ENCODE measurements around the gene EPAS1.

Gene EPAS1

GRCh38 chr2:46332686-46333281 is 35.6 kb downstream of the EPAS1 start:
- no peaks in the 10 kb centered on the region for H3K9me3 Mint-ChIP-seq
- no peaks in the 10 kb centered on the region for H3K36me3 Mint-ChIP-seq (ENCODE audit: low read depth)
- TF ChIP-seq CTCF (IDR thresholded peaks at IDR 0.05; ENCODE audit: unreplicated experiment in 3 of 3): no peak
- H3K27me3 Mint-ChIP-seq (ENCODE audit: low read depth): peaks cover 15% of the 10 kb centered on the region
- peak overlapping the region; percentile 89 to 98 (median 91) for H3K27ac Mint-ChIP-seq
- H3K4me1 Mint-ChIP-seq: peaks cover 88% of the 10 kb centered on the region
- H3K4me3 Mint-ChIP-seq: peak overlapping the region in 2 of 3 experiments; percentile 36 to 49

- Mint-ChIP-seq H3K27me3 (ENCODE audit: low read depth) (peaks cover 15% of the 10 kb centered on the region), H3K9me3 (no peaks in the 10 kb centered on the region), H3K27ac (peak overlapping the region; percentile 97 to 98 (median 98)), H3K36me3 (ENCODE audit: low read depth) (no peaks in the 10 kb centered on the region), H3K4me1 (peaks cover 77% of the 10 kb centered on the region), H3K4me3 (no peak overlapping the region)
- no peak for TF ChIP-seq CTCF (IDR thresholded peaks at IDR 0.05; ENCODE audit: unreplicated experiment in 3 of 3)
These were observed 36.7 kb downstream of the EPAS1 start for GRCh38 chr2:46333912-46334311.

- Mint-ChIP-seq H3K27me3 (ENCODE audit: low read depth) (peaks cover 9% of the 10 kb centered on the region), H3K36me3 (ENCODE audit: low read depth) (no peaks in the 10 kb centered on the region), H3K27ac (peak overlapping the region; percentile 97 to 98 (median 98)), H3K4me1 (peaks cover 73% of the 10 kb centered on the region), H3K4me3 (peak overlapping the region; percentile 63 to 81 (median 77)), H3K9me3 (no peaks in the 10 kb centered on the region)
- no peak for TF ChIP-seq CTCF (IDR thresholded peaks at IDR 0.05; ENCODE audit: unreplicated experiment in 3 of 3)
These were observed 37.4 kb downstream of the EPAS1 start for GRCh38 chr2:46334389-46335271.

GRCh38 chr2:46335391-46336282 is 38.4 kb downstream of the EPAS1 start:
- TF ChIP-seq CTCF (IDR thresholded peaks at IDR 0.05; ENCODE audit: unreplicated experiment in 3 of 3): no peak
- Mint-ChIP-seq H3K36me3 (ENCODE audit: low read depth) (no peaks in the 10 kb centered on the region), H3K4me3 (peak overlapping the region; percentile 63 to 81 (median 77)), H3K4me1 (peaks cover 66% of the 10 kb centered on the region), H3K9me3 (no peaks in the 10 kb centered on the region), H3K27ac (peak overlapping the region; percentile 97 to 98 (median 98)), H3K27me3 (ENCODE audit: low read depth) (peaks cover 8% of the 10 kb centered on the region)

GRCh38 chr2:46336283-46336959 is 39.2 kb downstream of the EPAS1 start:
- TF ChIP-seq CTCF (IDR thresholded peaks at IDR 0.05; ENCODE audit: unreplicated experiment in 3 of 3): no peak
- no peaks in the 10 kb centered on the region for H3K36me3 Mint-ChIP-seq (ENCODE audit: low read depth)
- peaks cover 4% of the 10 kb centered on the region for H3K27me3 Mint-ChIP-seq (ENCODE audit: low read depth)
- no peaks in the 10 kb centered on the region for H3K9me3 Mint-ChIP-seq
- H3K4me3 Mint-ChIP-seq: peak overlapping the region; percentile 1 to 81 (median 63)
- peaks cover 58% of the 10 kb centered on the region for H3K4me1 Mint-ChIP-seq
- peak overlapping the region; percentile 97 to 98 (median 98) for H3K27ac Mint-ChIP-seq
